SK-N-SH (cell line): ENCODE measurements around the gene RAD51B.

Experiments used
- EZH2phosphoT487 ChIP-seq: fragments of 200-600 bp; sonication (generic); IDR thresholded peaks from 2 replicates; pipeline ENCODE4 v1.6.1; 2017; ENCODE audit warnings: low read depth, mixed run types, mild to moderate bottlenecking, antibody characterized with exemption, moderate library complexity, borderline replicate concordance
- GABPA ChIP-seq: IDR thresholded peaks from 2 replicates; pipeline ENCODE4 v1.4.0; 2012; ENCODE audit warnings: low read depth, mild to moderate bottlenecking
- GATA2 ChIP-seq: sonication (generic); formaldehyde crosslinking; IDR thresholded peaks from 2 replicates; pipeline ENCODE4 v1.5.0; 2020; ENCODE audit warnings: mild to moderate bottlenecking, missing genetic modification reagents
- NFIC ChIP-seq: IDR thresholded peaks from 2 replicates; pipeline ENCODE4 v1.4.0; 2012; ENCODE audit warnings: borderline replicate concordance
- POLR2AphosphoS5 ChIP-seq: IDR thresholded peaks from 2 replicates; pipeline ENCODE4 v1.6.1; 2012; ENCODE audit warnings: low read depth, low read length
- RAD21 ChIP-seq: IDR thresholded peaks from 2 replicates; pipeline ENCODE4 v1.6.1; 2012; ENCODE audit warnings: mild to moderate bottlenecking, low read length
- RCOR1 ChIP-seq: fragments of 150-350 bp; IDR thresholded peaks from 2 replicates; pipeline ENCODE4 v1.6.1; 2017; ENCODE audit warnings: antibody characterized with exemption, low read length
- RXRA ChIP-seq: IDR thresholded peaks from 2 replicates; pipeline ENCODE4 v1.4.0; 2012; ENCODE audit warnings: low read depth, mild to moderate bottlenecking, borderline replicate concordance
- SIN3A ChIP-seq: IDR thresholded peaks from 2 replicates; pipeline ENCODE4 v1.6.1; 2012; ENCODE audit warnings: low read depth, mild to moderate bottlenecking, low read length, moderate library complexity, borderline replicate concordance
- SMC3 ChIP-seq: IDR thresholded peaks from 2 replicates; pipeline ENCODE4 v1.6.1; 2012; ENCODE audit warnings: low read depth, low read length, improper control_type of control experiment
- YY1 ChIP-seq: IDR thresholded peaks from 2 replicates; pipeline ENCODE4 v1.4.0; 2012; ENCODE audit warnings: low read depth, mild to moderate bottlenecking
- TF ChIP-seq, protein P1 (sequence below): fragments of 200-600 bp; sonication (generic); IDR thresholded peaks from 2 replicates; pipeline ENCODE4 v1.6.1; 2017; ENCODE audit warnings: antibody characterized with exemption, mild to moderate bottlenecking, moderate library complexity
- TF ChIP-seq, protein P2 (sequence below): IDR thresholded peaks from 2 replicates; pipeline ENCODE4 v1.4.0; 2012; ENCODE audit warnings: low read depth, borderline replicate concordance

DNA sequence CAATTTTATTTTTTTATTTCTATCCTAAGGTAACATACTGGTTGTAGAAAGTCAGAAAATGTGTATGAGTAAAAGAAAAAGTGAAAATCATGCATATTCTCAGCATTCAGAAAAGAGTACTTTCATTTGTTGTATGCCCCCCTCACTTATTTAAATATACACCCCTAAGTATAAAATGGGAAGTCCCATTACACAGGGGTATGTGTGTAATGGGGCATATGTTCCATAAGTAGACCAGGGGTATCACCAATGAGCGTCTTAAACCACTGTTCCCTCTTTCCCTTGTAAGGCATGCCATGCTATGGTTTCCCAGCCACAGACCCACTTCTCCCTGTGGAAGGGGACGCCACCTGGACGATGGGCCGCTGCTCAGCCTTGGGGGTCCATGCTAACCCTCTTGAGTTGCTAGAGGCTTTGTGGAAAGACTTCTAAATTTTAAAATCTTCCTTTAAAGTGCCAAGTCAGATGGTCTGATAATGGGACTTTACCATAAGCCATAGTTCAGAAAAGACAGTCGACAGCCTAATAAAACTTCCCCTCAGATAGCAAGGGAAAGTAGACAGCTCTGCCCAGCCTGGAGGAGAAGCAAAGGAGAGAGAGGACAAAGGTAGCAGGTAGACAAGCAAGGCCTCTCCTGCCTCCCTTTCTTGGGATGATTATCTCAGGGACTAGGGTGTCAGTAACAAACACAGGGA, 855.1 kb downstream of the RAD51B start:
- TF ChIP-seq EZH2phosphoT487 (no peak), GABPA (no peak), GATA2 (CRISPR knock-in tag) (no peak), POLR2AphosphoS5 (no peak), RAD21 (no peak), NFIC (no peak), SMC3 (no peak), RCOR1 (no peak), YY1 (no peak), RXRA (no peak), SIN3A (no peak)
- TF ChIP-seq, protein P1, sequence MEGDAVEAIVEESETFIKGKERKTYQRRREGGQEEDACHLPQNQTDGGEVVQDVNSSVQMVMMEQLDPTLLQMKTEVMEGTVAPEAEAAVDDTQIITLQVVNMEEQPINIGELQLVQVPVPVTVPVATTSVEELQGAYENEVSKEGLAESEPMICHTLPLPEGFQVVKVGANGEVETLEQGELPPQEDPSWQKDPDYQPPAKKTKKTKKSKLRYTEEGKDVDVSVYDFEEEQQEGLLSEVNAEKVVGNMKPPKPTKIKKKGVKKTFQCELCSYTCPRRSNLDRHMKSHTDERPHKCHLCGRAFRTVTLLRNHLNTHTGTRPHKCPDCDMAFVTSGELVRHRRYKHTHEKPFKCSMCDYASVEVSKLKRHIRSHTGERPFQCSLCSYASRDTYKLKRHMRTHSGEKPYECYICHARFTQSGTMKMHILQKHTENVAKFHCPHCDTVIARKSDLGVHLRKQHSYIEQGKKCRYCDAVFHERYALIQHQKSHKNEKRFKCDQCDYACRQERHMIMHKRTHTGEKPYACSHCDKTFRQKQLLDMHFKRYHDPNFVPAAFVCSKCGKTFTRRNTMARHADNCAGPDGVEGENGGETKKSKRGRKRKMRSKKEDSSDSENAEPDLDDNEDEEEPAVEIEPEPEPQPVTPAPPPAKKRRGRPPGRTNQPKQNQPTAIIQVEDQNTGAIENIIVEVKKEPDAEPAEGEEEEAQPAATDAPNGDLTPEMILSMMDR = no peak
- TF ChIP-seq, protein P2, sequence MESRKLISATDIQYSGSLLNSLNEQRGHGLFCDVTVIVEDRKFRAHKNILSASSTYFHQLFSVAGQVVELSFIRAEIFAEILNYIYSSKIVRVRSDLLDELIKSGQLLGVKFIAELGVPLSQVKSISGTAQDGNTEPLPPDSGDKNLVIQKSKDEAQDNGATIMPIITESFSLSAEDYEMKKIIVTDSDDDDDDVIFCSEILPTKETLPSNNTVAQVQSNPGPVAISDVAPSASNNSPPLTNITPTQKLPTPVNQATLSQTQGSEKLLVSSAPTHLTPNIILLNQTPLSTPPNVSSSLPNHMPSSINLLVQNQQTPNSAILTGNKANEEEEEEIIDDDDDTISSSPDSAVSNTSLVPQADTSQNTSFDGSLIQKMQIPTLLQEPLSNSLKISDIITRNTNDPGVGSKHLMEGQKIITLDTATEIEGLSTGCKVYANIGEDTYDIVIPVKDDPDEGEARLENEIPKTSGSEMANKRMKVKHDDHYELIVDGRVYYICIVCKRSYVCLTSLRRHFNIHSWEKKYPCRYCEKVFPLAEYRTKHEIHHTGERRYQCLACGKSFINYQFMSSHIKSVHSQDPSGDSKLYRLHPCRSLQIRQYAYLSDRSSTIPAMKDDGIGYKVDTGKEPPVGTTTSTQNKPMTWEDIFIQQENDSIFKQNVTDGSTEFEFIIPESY = no peak
